Hippocampal formation (tissue), 2 donors: ENCODE results near the gene NUTM2F.
A peak's percentile ranks its signal among the peaks of the same experiment; 100 is the strongest.
"Not testable (repeated sequence)": the region's sequence is repeated elsewhere in the genome, so short reads cannot be mapped to it uniquely, and the experiment has no call there.

Experiments used
- DNase-seq, 2 donors: peaks; one replicate each; lab custom pipeline; 2025; lab: John Stamatoyannopoulos, UW

Gene NUTM2F, protein sequence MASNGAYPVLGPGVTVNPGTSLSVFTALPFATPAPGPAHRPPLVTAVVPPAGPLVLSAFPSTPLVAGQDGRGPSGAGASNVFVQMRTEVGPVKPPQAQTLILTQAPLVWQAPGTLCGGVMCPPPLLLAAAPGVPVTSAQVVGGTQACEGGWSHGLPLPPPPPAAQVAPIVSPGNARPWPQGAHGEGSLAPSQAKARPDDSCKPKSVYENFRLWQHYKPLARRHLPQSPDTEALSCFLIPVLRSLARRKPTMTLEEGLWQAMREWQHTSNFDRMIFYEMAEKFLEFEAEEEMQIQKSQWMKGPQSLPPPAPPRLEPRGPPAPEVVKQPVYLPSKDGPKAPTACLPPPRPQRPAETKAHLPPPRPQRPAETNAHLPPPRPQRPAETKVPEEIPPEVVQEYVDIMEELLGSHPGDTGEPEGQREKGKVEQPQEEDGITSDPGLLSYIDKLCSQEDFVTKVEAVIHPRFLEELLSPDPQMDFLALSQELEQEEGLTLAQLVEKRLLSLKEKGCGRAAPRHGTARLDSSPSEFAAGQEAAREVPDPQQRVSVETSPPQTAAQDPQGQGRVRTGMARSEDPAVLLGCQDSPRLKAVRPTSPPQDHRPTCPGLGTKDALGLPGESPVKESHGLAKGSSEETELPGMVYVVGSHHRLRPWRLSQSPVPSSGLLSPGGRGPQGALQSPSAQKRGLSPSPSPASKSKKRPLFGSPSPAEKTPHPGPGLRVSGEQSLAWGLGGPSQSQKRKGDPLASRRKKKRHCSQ

DNA sequence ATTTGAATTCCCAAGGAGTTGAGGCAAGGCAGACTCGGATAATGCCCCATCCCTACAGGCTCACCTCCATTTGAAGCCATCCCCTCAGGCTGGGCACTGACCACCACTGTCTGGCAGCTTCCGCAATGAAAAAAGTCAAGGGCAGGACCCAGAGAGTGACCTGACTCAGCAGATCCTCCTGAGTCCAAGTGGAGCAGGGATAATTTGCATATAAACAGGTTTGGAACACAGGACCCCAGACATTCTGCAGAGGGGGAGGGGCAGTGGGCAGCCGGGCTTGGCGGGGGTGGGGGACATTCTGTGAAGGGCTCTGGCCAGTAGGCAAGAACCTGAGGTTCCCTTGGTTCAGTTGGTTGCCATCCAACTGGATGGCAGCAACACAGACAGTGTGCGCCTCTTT is at the start of gene NUTM2F:
TSS of gene NUTM2F (minus strand) at position 101 of the 400 bp plus-strand sequence. CDS start at position 80, 21 bp downstream.
- DNase-seq = not testable (repeated sequence)

- not testable (repeated sequence) for DNase-seq
Measured at GRCh38 chr9:94375197-94375596, 46.8 kb upstream of the NUTM2F start.

GRCh38 chr9:94374176-94375056 is 46.0 kb upstream of the NUTM2F start:
- peak; percentile 76 to 86 for DNase-seq

- DNase-seq = not testable (repeated sequence)
Measured at GRCh38 chr9:94373779-94374175, 45.3 kb upstream of the NUTM2F start.

GRCh38 chr9:94370266-94370665 is 41.8 kb upstream of the NUTM2F start:
- DNase-seq = not testable (repeated sequence)

DNA sequence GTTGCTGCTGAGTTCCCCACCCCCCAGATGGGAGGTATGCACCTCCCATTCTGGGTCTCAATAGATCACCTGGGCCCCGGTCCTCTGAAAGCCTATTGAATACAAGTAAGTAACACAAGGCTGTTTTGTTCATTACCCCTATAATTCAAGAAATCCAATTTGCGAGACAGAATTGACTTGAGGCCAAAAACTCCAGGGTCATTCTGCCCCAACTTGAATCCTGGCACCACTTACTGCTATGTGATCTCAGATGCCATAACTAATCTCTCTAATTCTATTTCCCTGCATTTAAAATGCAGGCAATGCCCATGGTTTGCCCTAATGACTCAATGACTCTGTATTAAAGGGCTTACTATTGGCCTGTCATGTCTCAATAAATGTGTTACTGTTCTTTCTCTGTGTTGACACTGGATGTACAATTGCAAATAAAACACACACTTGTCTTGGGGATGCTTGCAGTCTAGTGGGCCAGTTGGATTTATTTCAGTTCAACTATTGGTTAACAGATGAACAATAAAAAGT is 35.7 kb upstream of the NUTM2F start:
- DNase-seq = not testable (repeated sequence)

GRCh38 chr9:94357158-94357557 is 28.7 kb upstream of the NUTM2F start:
- not testable (repeated sequence) for DNase-seq

- not testable (repeated sequence) for DNase-seq
Measured at GRCh38 chr9:94351901-94352723, 23.7 kb upstream of the NUTM2F start.

- DNase-seq = not testable (repeated sequence)
Measured at GRCh38 chr9:94348754-94349153, 20.3 kb upstream of the NUTM2F start.

GRCh38 chr9:94347451-94347850 is 19.0 kb upstream of the NUTM2F start:
- DNase-seq = not testable (repeated sequence)

DNA sequence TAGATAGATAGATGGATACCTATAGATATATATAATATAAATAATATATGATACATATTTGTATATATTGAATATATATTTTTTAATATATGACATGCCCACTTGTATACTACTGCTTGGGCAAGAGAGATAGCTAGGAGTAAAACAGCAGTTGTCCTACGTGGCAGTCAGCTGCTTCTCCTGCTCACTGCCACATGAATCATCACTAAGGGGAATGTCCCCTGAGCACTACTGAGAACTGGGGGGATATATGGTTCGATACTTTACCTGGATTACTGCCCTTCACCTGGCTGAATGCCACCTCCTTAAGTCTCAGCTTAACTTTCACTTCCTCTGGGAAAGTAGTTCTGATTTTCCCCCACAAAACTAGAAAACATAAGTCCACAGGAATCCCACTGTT is 13.3 kb upstream of the NUTM2F start:
- not testable (repeated sequence) for DNase-seq

DNA sequence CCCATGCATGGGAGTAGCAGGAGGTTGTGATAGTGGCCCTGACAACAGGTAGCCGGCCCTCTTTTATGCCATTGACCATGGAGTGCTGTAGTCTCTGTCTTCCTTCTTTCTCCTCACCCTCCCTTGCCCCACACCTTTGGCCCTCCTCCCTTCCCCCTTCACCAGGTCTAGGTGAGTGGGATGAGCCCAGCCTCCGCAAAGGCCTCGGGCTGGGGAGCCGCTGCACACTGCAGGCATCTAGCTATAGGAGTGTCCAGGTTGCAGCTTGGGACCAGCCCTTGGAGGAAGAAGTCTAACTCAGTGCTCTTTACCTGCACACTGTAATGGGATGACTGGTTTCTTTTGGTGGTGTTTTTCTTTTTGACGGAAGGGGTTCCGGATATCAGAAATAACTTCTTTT is 12.3 kb upstream of the NUTM2F start:
- not testable (repeated sequence) for DNase-seq

GRCh38 chr9:94339657-94340056 is 11.2 kb upstream of the NUTM2F start:
- not testable (repeated sequence) for DNase-seq

GRCh38 chr9:94338723-94339122 is 10.3 kb upstream of the NUTM2F start:
- not testable (repeated sequence) for DNase-seq

DNA sequence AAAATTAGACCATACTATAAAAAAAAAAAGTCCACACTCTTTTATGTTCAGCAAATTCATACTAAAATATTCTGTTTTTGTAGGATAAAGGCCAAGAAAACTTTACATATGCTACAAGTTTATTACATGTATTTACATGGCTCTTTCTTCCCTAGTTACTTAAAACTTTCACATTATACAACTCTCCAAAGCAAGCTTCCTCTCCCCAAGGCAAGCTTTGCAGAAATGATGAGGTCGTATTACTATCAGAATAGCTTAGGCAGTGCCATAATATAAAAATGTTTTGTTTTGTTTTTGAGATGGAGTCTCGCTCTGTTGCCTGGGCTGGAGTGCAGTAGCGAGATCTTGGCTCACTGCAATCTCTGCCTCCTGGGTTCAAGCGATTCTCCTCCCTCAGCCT is 8.0 kb upstream of the NUTM2F start:
- DNase-seq = not testable (repeated sequence)

GRCh38 chr9:94325583-94325982 is 2.9 kb downstream of the NUTM2F start:
- DNase-seq = not testable (repeated sequence)

DNA sequence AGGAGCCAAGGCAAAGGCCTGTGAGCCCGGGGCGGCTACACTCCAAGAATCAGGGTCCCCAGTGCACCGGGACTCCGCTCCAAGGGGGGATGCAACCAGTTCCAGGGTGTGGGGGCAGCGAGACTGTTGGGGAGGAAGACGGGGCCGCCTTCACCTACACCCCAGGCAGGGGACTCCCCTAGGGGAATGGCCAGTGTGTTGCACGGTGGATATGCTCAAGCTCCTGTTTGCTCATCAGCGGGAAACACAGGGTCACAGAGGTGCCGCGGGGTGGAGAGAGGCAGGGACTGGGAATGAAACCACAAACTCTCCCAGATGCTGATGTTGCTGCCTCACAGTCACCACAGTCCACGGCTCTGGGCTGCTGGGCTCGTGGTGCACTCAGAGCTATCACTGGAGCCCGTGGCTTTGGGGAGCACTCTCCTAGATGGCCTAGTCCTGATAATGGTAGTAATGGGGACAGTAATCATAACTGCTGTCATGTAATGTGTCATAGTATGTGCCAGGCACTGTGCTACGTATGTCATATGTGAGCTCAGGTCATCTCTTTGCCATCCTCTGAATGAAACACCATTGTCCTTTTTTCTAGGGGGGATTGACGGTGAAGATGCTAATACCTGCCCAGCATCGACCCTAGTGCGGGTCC is 5.2 kb downstream of the NUTM2F start:
- DNase-seq = not testable (repeated sequence)

- not testable (repeated sequence) for DNase-seq
Measured at GRCh38 chr9:94322342-94322940, 6.0 kb downstream of the NUTM2F start.

DNA sequence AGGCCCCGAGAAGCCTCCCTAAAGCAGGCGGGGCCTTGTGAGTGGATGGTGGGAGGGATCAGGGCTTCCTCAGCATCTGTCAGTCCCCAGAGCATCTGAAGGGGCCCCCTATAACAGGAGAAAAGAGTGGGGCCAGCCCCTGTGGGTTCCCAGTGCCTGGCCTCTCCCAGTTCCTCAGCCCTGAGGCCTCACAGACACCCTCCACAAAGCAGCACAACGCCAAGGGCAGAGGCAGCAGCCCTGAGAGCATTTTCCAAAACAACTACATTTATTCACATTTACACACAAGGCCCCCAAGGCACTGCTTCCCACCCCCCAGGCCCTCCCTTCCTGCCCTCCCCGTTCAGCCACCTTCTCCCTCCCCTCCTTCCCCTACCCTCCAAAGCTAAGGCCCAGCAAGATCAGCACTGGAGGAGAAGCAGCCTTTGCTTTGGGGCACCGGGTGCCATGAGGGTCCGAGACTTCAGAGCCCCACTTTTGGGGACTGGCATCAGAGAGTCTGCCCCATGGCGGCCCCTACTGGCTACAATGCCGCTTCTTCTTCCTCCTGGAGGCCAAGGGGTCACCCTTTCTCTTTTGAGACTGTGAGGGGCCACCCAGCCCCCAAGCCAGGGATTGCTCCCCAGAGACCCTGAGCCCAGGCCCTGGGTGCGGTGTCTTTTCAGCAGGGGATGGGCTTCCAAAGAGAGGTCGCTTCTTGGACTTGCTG is 10.3 kb downstream of the NUTM2F start:
- DNase-seq = not testable (repeated sequence)
